ENCODE results near the gene HOMER1. TPM values are rescaled to one million over a fixed set of nuclear protein-coding genes. Genes with fewer than 3 reads are reported as not detected.

HOMER1 gene
- total RNA-seq, 1 donor from 2014 or later, result 41.6 TPM

DNA sequence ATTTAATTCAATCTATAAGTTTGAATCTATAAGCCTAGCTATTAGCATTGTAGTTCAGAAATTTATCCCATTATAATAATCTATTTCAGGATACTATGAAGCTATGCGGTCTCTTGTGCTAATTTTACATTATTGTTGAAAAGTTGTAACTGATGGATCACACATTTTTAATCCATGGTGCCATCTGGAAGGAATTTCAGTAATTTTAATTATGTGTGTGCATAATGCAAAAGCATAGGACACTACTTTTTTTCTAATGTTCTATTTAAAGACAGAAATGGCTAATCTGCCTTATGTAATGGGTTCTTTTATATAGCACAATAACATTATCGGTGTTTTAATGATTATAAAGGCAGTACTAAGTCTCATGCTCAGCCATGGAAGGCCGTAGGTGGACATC, 90.6 kb downstream of the HOMER1 start:
- no peaks in the 10 kb centered on the region for H3K79me2 ChIP-seq (ENCODE audit: low read depth)
- H3K36me3 ChIP-seq, result peaks cover 9% of the 10 kb centered on the region
- H3K27ac ChIP-seq, result no peak overlapping the region
- H3K9ac ChIP-seq, result no peak overlapping the region
- peaks cover 1% of the 10 kb centered on the region for H3F3A ChIP-seq (ENCODE audit: low read depth)
- TF ChIP-seq EZH2phosphoT487 (IDR thresholded peaks at IDR 0.05) (no peak), EZH2 (IDR thresholded peaks at IDR 0.05) (no peak)
- TF ChIP-seq, protein P1, sequence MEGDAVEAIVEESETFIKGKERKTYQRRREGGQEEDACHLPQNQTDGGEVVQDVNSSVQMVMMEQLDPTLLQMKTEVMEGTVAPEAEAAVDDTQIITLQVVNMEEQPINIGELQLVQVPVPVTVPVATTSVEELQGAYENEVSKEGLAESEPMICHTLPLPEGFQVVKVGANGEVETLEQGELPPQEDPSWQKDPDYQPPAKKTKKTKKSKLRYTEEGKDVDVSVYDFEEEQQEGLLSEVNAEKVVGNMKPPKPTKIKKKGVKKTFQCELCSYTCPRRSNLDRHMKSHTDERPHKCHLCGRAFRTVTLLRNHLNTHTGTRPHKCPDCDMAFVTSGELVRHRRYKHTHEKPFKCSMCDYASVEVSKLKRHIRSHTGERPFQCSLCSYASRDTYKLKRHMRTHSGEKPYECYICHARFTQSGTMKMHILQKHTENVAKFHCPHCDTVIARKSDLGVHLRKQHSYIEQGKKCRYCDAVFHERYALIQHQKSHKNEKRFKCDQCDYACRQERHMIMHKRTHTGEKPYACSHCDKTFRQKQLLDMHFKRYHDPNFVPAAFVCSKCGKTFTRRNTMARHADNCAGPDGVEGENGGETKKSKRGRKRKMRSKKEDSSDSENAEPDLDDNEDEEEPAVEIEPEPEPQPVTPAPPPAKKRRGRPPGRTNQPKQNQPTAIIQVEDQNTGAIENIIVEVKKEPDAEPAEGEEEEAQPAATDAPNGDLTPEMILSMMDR (IDR thresholded peaks at IDR 0.05), result no peak
- Mint-ChIP-seq H3K4me1 (no peaks in the 10 kb centered on the region), H3K27ac (no peak overlapping the region), H3K9me3 (no peaks in the 10 kb centered on the region), H3K4me3 (no peak overlapping the region), H3K27me3 (ENCODE audit: insufficient read depth, low read depth) (no peaks in the 10 kb centered on the region), H3K36me3 (peaks cover 12% of the 10 kb centered on the region)
- DNase-seq (ENCODE audit: low spot score), result no peak
- H4K20me1 ChIP-seq (ENCODE audit: low read depth), result no peaks in the 10 kb centered on the region
- no peak overlapping the region for H3K4me2 ChIP-seq
- no peaks in the 10 kb centered on the region for H3K9me3 ChIP-seq (ENCODE audit: low read depth)
- H2AFZ ChIP-seq (replicated peaks), result no peak overlapping the region
- no peaks in the 10 kb centered on the region for H3K27me3 ChIP-seq
- H3K4me3 ChIP-seq, result no peak overlapping the region
- no peaks in the 10 kb centered on the region for H3K4me1 ChIP-seq

DNA sequence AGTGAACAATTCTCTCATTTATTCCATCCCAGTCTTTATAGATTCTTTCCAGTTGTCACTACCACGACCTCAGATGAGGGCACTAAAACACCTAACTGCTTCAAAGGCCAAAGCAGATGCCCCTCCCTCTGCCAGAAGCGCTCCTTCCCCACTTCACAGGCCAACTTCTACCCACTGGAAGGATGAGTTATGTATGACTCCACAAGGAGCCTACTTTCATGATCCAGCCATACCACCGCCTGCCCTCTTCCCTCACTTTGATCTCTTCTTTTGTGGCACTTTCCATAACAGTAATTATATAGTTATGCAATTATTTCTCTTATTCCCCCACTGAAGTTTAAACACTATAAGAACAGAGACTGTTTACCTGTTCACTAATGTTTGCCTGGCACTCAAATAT, 93.7 kb downstream of the HOMER1 start:
- Mint-ChIP-seq H3K4me3 (no peak overlapping the region), H3K36me3 (peaks cover 10% of the 10 kb centered on the region), H3K9me3 (no peaks in the 10 kb centered on the region), H3K4me1 (peaks cover 2% of the 10 kb centered on the region), H3K27ac (no peak overlapping the region), H3K27me3 (ENCODE audit: insufficient read depth, low read depth) (no peaks in the 10 kb centered on the region)
- Histone ChIP-seq H3K27ac (no peak overlapping the region), H3K36me3 (peaks cover 9% of the 10 kb centered on the region), H3K79me2 (ENCODE audit: low read depth) (no peaks in the 10 kb centered on the region), H3K9ac (no peak overlapping the region), H3K9me3 (ENCODE audit: low read depth) (no peaks in the 10 kb centered on the region), H3K4me1 (peaks cover 8% of the 10 kb centered on the region), H3F3A (ENCODE audit: low read depth) (peaks cover 8% of the 10 kb centered on the region), H4K20me1 (ENCODE audit: low read depth) (peaks cover 12% of the 10 kb centered on the region), H2AFZ (replicated peaks) (no peak overlapping the region), H3K27me3 (no peaks in the 10 kb centered on the region), H3K4me2 (no peak overlapping the region), H3K4me3 (no peak overlapping the region)
- TF ChIP-seq, protein P1 (IDR thresholded peaks at IDR 0.05), result no peak
- TF ChIP-seq EZH2 (IDR thresholded peaks at IDR 0.05) (no peak), EZH2phosphoT487 (IDR thresholded peaks at IDR 0.05) (no peak)
- no peak for DNase-seq (ENCODE audit: low spot score)

DNA sequence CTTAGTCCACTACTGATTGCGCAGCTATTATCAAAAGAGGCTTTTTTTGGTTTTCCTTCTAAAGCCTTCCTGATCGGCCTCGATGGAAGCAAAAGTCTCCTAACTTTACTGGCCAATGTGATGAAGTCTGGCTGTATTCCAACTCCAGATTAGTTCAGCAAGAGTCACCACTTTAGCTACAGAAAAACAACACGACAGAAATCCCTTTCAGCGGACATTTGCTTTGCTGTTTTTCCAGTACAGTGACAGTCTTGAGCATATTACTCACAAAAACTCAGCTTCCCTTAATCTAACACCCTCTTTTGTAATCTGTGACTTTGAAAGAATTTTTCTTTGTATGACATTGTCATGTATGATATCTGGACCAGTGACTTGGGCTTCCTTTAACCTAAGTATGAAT, 95.7 kb downstream of the HOMER1 start:
- Mint-ChIP-seq H3K4me3 (no peak overlapping the region), H3K9me3 (no peaks in the 10 kb centered on the region), H3K4me1 (peaks cover 2% of the 10 kb centered on the region), H3K36me3 (peaks cover 4% of the 10 kb centered on the region), H3K27me3 (ENCODE audit: insufficient read depth, low read depth) (peaks cover 2% of the 10 kb centered on the region), H3K27ac (no peak overlapping the region)
- Histone ChIP-seq H3K9me3 (ENCODE audit: low read depth) (no peaks in the 10 kb centered on the region), H3K27me3 (no peaks in the 10 kb centered on the region), H3K4me3 (no peak overlapping the region), H3K9ac (no peak overlapping the region), H3K27ac (no peak overlapping the region), H3K36me3 (no peaks in the 10 kb centered on the region), H4K20me1 (ENCODE audit: low read depth) (peaks cover 12% of the 10 kb centered on the region), H3K4me2 (no peak overlapping the region), H3K79me2 (ENCODE audit: low read depth) (no peaks in the 10 kb centered on the region), H3K4me1 (peaks cover 8% of the 10 kb centered on the region), H2AFZ (replicated peaks) (no peak overlapping the region), H3F3A (ENCODE audit: low read depth) (peaks cover 8% of the 10 kb centered on the region)
- no peak for TF ChIP-seq EZH2 (IDR thresholded peaks at IDR 0.05)
- TF ChIP-seq, protein P1 (IDR thresholded peaks at IDR 0.05), result no peak
- no peak for DNase-seq (ENCODE audit: low spot score)
